Central memory CD4-positive, alpha-beta T cell (primary cell): Measurements from ENCODE around the gene RAB11B.
"Not testable (repeated sequence)": the region's sequence is repeated elsewhere in the genome, so short reads cannot be mapped to it uniquely, and the experiment has no call there.

Source experiments
- DNase-seq: peaks from one replicate; pipeline ENCODE4 v3.0.0; 2022
- total RNA-seq, 3 experiments: gene quantifications; one replicate each; lab custom pipeline; 2026; lab: John Stamatoyannopoulos, UW

Gene RAB11B
- total RNA-seq: 11.5 to 32.8 (median 19.3) reads per million in 3 experiments

DNA sequence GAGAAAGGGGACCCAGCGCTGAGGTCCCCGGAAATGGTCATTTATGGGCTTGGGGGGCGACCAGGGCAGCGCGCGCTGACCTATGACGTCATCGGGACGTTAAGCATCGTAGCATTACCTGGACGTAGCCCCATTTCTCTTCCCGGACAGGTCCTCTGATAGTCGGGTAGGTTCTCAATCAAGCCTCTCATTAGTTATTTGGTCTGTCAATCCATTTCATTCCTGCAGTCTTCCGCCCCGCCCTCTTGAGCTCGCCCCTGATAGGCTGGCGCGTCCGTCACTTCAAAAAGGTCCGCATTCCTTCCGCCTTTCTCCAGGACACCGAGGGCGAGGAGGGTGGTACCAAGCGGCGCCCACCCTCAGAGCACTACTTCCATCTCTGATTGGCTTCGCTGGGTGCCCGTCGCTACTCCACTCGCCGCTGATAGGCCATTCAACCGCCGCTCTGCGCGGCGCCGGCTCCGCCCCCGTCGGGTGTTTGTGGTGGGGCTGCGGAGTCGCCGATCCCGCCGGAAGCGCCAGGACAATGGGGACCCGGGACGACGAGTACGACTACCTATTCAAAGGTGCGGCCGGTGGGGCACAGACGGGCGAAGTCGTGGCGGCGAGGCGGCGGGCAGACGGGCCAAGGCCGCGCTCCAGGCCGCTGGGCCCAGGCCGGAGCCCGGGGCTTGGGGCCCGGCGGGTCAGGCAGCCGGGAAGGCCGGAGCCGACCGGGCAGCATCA lies at the start of gene RAB11B:
Gene RAB11B (plus strand): TSS at position 470 of the 726 bp plus-strand sequence. CDS start 57 bp downstream, at position 527.
- DNase-seq: peak; percentile 98

DNA sequence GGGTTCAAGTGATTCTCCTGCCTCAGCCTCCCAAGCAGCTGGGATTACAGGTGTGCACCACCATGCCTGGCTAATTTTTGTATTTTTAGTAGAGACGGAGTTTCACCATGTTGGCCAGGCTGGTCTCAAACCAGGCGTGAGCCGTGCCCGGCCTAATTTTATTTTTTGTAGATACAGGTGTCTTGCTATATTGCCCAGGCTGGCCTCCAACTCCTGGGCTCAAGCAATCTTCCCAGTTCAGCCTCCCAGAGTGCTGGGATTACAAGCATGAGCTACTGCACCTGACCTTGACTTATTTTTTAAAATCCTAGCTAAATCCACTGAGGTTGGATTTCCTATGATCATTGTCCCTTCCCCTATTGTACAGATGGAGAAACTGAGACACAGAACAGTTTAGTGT lies 48.7 kb upstream of the RAB11B start:
- not testable (repeated sequence) for DNase-seq

DNA sequence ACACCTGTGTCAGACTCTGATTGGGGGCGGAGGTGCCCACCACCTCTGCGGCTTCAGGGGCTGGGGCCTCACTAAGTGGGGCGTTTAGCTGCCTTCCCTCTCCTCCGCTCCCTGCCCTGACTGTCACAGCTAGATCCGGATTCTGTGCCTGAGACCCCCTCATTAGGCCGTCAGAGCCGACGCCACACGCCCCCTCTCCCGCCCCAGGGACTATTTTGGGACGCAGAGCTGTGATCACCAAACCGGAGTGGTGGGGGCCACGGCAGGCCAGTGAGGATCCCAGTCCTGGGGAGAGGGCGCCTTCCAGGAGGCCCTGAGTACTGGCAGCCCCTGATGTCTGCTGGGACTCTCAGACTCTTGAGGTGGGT lies 47.9 kb upstream of the RAB11B start:
- DNase-seq: no peak

DNA sequence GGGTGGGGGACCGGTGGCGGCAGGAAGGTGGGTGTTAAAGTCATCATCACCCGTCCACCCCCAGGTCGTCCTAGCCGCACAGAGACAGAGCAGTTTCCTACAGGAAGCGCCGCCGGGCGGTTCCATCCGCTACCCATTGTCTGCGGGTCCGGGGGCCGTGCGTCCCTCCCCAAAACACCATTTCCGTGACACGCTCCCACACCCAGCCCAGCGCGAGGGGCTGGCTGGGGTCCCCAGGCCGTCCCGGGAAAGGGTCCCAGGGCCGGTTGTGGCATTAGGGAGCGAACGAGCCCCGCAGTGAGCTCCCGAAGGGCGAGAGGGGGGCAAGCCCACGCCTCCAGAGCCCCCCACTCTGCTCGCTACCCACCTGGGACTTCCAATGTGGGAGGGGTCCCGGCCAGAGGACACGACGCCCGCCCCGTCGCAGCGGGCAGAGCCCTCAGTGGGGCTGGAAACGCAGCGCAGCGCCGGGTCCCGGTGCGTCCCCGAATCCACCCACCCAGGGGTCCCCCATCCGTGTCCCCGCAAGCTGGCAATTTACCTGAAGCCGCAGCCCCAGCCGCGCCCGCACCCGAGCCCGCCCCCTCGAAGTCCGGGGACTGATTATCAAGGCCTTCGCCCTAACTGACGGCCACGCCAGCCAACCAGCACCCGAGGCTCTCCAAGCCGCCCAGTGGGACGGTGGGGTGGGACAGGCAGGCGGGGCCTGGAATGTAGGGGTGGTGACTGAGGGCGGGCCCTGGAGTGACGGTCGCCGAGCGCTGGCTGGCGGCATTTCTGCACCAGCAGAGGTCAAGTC lies 47.3 kb upstream of the RAB11B start, which contains the start of gene KANK3:
Gene KANK3 (minus strand): TSS at position 579 of the 799 bp plus-strand sequence. CDS start 5,434 bp downstream, outside the sequence.
- peak; percentile 88 for DNase-seq

DNA sequence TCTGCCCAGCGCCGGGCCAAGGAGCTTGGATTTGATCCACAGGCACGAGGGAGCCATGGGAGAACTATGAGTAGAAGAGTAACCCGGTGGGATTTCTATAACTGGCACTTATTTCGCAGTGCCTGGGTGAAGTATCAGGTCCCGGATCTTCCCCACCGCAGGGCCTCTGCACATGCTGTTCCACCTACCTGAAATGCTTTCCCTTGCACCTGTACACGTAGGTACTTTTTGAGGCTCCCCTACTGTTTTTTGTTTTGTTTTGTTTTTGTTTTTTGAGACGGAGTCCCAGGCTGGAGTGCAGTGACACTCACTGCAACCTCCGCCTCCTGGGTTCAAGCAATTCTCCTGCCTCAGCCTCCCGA lies 46.7 kb upstream of the RAB11B start:
- DNase-seq: no peak

DNA sequence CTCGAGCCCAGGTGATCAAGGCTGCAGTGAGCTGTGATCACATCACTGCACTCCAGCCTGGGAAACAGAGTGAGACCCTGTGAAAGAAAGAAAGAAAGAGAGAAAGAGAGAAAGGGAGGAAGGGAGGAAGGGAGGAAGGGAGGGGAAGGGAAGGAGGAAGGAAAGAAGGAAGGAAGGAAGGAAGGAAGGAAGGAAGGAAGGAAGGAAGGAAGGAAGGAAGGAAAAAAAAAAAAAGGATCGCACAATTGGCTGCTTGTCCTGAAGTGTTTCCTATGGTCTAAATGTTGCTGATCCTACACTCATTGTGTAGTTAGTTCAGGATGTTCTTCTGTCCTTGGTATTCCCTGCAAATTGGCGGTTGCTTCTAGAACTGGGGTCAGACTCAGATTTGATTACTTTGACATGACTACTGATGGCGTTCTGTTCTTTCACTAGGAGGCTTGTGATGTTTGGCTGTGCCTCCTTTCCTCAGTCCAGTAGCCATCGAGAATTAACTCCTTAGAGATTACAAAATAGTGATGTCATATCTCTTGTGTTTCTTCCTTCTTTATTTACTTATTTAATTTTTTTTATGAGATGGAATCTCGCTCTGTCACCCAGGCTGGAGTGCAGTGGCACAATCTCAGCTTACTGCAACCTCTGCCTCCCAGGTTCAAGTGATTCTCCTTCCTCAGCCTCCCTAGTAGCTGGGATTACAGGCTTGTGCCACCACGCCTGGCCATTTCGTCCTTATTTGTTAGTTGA lies 40.4 kb upstream of the RAB11B start:
- DNase-seq: not testable (repeated sequence)

DNA sequence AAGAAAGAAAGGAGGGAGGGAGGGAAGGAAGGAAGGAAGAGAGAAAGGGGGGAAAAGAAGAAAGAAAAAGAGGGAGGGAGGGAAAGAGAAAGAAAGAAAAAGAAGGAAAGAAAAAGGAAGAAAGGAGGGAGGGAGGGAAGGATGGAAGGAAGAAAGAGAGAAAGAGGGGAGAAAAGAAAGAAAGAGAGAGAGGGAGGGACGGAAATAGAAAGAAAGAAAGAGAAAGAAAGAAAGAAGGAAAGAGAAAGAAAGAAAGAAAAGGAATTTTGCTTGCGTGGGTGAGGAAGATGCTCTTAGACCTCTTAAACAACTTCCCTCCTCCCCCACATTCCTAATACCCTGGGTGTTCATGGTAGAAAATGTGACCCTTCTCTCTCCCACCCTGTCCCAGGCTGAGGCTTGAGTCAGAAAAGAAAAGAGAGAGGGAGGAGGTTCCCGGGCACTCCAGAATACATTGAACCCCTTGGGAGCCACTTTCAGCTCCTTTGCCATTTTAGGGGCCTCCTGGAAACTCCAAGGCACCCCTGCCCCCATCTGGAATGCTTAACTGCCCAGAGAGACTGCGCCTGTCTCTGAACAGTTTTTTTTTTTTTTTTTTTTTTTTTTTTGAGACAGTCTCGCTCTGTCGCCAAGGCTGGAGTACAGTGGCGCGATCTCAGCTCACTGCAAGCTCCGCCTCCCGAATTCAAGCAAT lies 37.9 kb upstream of the RAB11B start:
- DNase-seq: no peak

DNA sequence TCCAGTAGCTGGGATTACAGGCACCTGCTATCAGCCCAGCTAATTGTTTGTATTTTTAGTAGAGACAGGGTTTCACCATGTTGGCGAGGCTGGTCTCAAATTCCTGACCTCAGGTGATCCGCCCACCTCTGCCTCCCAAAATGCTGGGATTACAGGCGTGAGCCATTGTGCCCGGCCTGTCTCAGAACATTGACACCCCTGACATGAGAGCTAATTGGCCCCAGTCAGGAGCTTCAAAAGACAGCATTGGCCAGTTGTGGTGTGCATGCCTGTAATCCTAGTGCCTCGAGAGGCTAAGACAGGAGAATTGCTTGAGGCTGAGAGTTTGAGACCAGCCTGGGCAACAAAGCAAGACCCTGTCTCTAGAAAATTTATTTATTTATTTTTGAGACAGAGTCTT lies 37.3 kb upstream of the RAB11B start:
- not testable (repeated sequence) for DNase-seq

DNA sequence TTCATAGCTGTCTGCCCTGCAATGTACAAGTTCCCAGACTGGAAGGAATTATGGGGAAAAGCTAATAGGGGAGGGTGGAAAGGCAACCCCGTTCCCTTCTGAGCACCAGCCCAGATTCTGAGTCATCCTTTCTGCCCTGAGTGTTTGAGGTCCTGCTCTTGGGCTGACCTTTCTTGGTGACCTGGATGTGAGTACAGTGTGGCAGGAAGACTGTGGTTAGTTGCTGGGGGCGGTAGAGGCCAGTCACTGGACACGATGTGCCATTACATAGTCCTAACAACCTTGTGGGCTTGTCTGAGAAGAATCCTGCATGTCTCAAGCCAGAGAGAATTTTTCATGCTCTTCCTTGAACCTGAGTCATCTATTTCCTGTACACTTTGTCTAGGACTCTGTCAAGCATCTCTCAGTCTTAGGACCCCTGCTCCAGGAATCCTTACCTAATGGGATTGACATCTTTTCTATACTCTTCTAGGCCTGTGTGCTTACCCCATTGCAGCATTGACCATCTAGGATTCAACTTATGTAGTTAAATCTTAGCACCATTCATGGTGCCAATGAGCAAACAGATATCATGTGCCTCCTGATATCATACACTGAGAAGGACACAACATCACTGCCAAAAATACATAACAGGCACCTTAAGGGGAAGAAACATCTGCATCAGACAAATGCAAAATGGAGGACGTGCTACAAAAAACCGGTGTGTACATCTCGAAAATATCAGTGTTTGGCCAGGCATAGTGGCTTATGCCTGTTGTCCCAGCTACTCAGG lies 34.3 kb upstream of the RAB11B start:
- no peak for DNase-seq

DNA sequence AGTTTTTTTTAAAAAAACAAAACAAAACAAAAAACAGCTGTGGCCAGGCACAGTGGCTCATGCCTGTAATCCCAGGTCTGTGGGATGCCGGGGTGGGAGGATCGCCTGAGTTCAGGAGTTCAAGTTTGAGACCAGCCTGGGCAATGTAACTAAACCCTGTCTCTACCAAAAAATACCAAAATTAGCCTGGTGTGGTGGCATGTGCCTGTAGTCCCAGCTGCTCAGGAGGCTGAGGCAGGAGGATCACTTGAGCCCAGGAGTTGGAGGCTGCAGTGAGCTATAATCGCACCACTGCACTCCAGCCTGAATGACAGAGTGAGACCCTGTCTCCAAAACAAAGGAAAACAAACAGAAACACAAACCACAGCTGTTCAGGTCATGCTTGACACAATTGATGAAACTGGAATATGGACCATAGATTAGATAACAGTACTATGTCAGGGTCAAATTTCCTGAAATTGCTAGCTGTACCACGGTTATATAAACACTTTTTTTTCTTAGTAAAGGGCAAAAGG lies 33.1 kb upstream of the RAB11B start:
- no peak for DNase-seq

DNA sequence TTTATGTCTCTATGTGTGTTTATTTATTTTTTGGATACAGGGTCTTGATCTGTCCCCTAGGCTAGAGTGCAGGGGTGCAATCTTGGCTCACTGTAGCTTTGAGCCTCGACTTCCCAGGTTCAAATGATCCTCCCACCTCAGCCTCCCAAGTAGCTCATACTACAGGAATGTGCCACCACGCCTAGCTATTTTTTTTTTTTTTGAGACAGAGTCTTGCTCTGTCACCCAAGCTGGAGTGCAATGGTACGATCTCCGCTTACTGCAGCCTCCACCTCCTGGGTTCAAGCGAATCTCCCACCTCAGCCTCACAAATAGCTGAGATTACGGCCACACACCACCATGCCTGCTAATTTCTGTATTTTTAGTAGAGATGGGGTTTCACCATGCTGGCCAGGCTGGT lies 31.2 kb upstream of the RAB11B start:
- no peak for DNase-seq

DNA sequence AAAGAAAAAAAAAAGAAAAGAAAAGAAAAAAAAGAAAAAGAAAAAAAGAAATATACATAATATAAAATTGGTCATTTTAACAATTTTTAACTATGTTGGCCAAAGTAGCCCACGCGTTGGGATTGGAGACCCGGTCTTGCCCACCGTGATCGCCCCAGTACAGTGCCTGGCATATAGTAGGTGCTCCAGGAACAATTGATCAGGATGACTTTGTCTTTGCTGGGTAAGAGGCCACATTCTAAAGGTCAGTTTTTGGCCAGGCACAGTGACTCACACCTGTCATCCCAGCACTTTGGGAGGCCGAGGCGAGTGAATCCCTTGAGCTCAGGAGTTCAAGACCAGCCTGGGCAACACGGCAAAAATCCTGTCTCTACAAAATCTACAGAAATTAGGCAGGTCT lies 30.0 kb upstream of the RAB11B start:
- DNase-seq: no peak

DNA sequence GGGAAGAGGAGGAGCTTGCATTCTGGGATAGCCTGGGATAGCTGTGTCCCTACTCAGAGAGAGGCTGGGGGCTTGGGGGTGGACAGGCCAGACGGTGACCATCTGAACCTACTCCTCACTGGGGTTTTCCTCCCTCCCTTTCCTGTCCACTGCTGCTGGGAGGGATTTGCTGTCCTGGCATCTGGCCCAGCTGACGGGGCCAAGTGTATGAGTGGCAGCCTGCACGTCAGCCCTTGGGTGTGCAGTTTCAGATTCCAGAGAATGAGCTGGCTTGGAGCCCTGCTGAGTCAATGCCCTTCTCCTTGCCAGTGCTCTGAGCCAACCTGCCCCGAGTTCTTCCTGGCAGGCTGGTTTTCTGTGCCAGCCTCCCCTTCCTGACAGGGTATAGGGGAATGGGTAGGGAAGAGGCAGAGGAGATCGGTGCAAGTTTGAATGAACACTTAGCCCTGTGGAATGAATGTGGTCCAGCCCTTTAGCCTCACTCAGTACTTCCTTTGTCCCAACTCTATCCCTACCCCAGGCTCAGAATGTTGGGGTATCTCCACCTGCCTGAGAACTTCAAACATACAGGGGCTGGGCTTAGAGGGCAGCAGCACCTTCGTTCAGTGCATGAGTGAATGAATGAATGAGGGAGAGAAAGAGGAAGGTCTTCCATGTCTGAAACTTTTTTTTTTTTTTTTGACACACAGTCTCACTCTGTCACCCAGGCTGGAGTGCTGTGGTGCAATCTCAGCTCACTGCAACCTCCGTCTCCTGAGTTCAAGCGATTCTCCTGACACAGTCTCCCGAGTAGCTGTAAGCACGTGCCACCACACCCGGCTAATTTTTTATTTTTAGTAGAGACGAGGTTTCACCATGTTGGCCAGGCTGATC lies 28.0 kb upstream of the RAB11B start:
- DNase-seq: no peak

DNA sequence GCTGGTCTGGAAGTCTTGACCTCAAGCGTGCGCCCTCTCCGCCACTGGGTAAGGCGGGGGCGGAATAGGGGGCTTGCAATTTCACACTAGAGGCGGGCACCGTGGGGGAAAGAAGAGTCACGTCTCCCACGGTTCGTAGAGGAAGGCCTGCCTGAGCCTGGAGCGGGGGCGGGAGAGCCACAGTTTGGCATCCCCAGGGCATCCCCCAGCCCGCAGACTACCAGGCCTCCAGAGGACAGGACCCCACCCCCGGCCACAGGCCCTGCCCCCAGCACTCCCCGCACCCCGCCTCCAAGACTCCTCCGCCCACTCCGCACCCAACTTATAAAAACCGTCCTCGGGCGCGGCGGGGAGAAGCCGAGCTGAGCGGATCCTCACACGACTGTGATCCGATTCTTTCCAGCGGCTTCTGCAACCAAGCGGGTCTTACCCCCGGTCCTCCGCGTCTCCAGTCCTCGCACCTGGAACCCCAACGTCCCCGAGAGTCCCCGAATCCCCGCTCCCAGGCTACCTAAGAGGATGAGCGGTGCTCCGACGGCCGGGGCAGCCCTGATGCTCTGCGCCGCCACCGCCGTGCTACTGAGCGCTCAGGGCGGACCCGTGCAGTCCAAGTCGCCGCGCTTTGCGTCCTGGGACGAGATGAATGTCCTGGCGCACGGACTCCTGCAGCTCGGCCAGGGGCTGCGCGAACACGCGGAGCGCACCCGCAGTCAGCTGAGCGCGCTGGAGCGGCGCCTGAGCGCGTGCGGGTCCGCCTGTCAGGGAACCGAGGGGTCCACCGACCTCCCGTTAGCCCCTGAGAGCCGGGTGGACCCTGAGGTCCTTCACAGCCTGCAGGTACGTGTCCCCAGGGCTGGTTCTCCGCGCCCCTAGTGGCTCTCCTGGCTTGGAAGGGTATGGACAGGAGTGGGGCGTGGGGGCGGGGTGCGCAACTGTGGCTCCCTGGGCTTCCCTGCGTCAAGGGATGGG lies 26.1 kb upstream of the RAB11B start, which contains the start of gene ANGPTL4:
Gene ANGPTL4 (plus strand): TSS at position 353 of the 969 bp plus-strand sequence. CDS start 167 bp downstream, at position 520.
- DNase-seq: peak; percentile 23

DNA sequence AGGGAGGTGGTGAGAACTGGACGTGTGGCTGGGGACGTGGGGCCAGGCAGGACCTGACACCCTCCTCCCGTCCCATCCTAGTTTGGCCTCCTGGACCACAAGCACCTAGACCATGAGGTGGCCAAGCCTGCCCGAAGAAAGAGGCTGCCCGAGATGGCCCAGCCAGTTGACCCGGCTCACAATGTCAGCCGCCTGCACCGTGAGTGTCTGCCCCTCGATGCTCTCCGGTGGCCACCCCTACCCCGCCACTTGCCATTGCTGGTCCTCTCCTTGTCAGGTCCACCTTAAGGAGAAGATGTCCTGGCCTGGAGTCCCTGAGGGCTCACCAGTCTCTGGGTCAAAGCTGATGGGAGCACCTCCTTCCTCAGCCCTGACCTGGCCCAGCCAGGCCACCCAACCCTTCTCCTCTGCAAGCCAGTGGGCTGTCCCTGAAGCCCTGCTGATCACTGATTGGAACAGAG lies 24.0 kb upstream of the RAB11B start:
- DNase-seq: no peak

DNA sequence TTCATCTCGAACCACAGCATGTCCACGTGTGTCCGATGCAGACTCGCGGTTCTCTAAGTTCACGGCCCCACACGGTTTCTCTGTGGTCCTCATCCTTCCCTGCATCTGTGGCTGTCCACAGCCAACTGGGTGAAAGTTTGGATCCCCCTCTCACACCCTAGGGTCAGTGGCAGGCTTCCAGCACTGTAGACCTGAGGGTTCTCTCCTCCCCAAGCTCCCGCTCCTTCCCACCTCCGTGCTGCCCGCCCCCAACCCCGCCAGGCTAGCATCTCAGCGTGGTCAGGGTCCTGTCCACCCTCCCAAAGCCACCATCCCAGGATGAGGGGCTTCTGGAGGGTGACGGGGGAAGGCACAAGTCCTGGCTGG lies 23.2 kb upstream of the RAB11B start:
- DNase-seq: no peak

DNA sequence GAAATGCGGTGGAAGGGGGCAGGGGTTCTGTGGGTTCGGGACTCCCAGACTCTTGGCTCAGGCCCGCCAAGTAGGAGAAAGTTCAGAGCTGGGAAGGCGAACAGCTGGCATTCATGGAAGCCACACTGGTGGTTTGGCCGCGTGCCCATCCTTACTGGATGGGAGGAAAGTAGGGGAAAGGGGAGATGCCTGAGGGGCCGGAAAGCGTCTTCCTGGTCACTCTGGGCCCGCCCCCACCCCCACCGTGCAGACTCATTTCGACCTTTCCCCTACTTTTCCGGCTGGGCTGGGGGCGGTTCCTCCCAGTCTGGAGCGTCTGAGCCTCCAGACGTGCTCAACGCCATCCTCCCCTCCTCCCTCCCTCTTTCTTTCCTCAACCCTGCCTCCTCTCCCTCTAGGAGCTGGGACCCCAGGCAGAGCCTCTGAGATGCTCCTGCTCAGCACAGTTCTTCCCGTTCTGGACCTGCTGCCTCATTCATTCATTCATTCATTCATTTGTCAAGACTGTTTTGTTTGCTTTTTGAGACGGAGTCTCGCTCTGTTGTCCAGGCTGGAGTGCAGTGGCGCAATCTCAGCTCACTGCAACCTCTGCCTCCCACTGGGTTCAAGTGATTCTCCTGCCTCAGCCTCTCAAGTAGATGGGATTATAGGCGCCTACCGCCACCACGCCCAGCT lies 22.7 kb upstream of the RAB11B start:
- DNase-seq: no peak

DNA sequence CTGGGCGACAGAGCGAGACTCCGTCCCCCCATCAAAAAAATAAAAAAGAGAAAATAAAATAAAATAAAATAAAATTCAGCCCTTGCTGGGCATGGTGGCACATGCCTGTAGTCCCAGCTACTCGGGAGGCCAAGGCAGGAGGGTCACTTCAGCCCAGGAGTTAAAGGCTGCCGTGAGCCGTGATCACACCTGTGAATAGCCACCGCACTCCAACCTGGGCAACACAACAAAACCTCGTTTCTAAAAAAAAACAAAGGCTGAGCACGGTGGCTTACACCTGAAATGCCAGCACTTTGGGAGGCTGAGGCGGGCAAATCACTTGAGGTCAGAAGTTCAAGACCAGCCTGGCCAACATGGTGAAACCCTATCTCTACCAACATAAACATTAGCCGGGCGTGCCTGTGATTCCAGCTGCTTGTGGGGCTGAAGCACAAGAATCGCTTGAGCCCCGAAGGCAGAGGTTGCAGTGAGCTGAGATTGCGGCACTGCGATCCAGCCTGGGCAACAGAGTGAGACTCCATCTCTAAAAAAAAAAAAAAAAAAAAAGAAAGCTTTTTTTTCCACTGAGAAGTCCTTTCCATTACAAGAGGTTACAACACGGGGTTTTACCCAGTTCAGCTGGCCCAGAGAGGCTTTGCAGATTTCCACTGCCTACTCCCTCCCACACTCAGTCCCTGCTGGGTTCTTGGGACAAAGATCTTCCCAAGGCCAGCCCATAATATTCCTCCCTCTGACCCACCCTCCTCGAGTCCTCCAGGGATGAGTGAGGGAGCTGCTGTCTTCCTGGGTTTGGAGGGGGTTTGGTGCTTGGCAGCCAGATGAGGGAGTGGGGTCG lies 19.8 kb upstream of the RAB11B start:
- DNase-seq: no peak
